K562 (cell line): ENCODE results near the gene EFNA5.

Source experiments
- EZH2 ChIP-seq: IDR thresholded peaks from 2 replicates; pipeline ENCODE4 v1.6.1; 2012; ENCODE audit warnings: low read depth, mild to moderate bottlenecking, inconsistent platforms, low read length, borderline replicate concordance
- HDAC8 ChIP-seq: fragments of 450-650 bp; IDR thresholded peaks from 2 replicates; pipeline ENCODE4 v1.6.1; 2016; ENCODE audit warnings: mild to moderate bottlenecking, missing genetic modification characterization, moderate library complexity, missing compliant biosample characterization
- NEUROD1 ChIP-seq: fragments of 150-350 bp; IDR thresholded peaks from 2 replicates; pipeline ENCODE4 v1.6.1; 2014; ENCODE audit warnings: borderline replicate concordance, low read length, low read depth; ENCODE audit not compliant: partially characterized antibody
- NFYB ChIP-seq: IDR thresholded peaks from 2 replicates; pipeline ENCODE4 v1.6.1; 2011; ENCODE audit warnings: mild to moderate bottlenecking, moderate library complexity; ENCODE audit not compliant: insufficient read length; ENCODE audit errors: extremely low read depth
- RUNX1 ChIP-seq: sonication (generic); IDR thresholded peaks from 2 replicates; pipeline ENCODE4 v1.6.1; 2016; ENCODE audit warnings: antibody characterized with exemption, low read depth
- TF ChIP-seq, protein P1 (sequence below): fragments of 250-450 bp; sonication (Bioruptor Pico); IDR thresholded peaks from 2 replicates; pipeline ENCODE4 v1.9.0; 2021; ENCODE audit warnings: mild to moderate bottlenecking

GRCh38 chr5:107361945-107362344 is 308.8 kb downstream of the EFNA5 start:
- TF ChIP-seq, protein P1, sequence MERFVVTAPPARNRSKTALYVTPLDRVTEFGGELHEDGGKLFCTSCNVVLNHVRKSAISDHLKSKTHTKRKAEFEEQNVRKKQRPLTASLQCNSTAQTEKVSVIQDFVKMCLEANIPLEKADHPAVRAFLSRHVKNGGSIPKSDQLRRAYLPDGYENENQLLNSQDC (CRISPR knock-in tag), result no peak
- TF ChIP-seq NEUROD1 (no peak), NFYB (no peak), RUNX1 (no peak), EZH2 (no peak), HDAC8 (no peak)
